Measurements from ENCODE around the gene SRSF12.

DNA sequence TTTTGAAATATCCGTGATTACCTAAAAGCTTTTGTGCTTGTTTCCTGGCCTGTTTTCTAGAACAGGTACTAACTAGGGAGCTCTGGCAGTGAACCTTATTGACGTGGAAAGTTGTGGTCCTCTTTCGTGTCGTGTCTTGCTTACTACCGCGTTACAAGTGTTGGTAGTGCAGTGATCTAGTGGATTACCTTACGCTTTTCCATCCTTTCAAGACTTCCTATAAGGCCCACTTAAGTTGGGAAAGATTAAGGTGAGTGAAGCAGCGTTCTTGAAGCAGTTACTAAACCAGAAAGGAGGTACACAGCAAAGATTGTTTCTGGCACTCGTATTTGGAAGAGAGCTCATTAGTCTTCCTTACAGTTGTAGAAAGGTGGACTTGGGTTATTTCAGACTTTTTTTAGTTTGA is 35.4 kb downstream of the SRSF12 start:
- TF ChIP-seq CTCF (conservative IDR thresholded peaks at IDR 0.05) (no peak), ZFX (IDR thresholded peaks at IDR 0.05) (no peak)
